ENCODE results near the gene INSM1. TPM values are rescaled to one million over a fixed set of nuclear protein-coding genes. Genes with fewer than 3 reads are reported as not detected.

The INSM1 gene
- polyA plus RNA-seq, 1 donor (not counting 4 experiments of a cell fraction or from before 2014, with no cell fraction given): not detected

- Histone ChIP-seq H3K4me3 (ENCODE audit: control insufficient read depth in 2 of 3, extremely low read depth in 1 of 3, insufficient read depth in 2 of 3, low read depth in 1 of 3, low read length in 3 of 3) (no peak overlapping the region), H3K36me3 (ENCODE audit: control insufficient read depth in 2 of 2, extremely low read depth in 1 of 2, insufficient read depth in 2 of 2, low read length in 2 of 2) (no peaks in the 10 kb centered on the region), H3K9me1 (ENCODE audit: control insufficient read depth, extremely low read depth, insufficient read depth, low read length) (no peaks in the 10 kb centered on the region), H3K9me3 (ENCODE audit: control insufficient read depth, low read depth, low read length) (no peaks in the 10 kb centered on the region), H3K4me1 (ENCODE audit: control insufficient read depth, extremely low read depth, insufficient read depth, low read length) (no peaks in the 10 kb centered on the region), H3K27me3 (ENCODE audit: control insufficient read depth, extremely low read depth, insufficient read depth, low read length) (no peaks in the 10 kb centered on the region), H2AFZ (ENCODE audit: control insufficient read depth, low read length) (no peak overlapping the region), H3K27ac (ENCODE audit: control insufficient read depth, insufficient read depth, low read length) (no peak overlapping the region), H3K4me2 (ENCODE audit: control insufficient read depth, extremely low read depth, insufficient read depth, low read depth, low read length) (no peak overlapping the region), H4K20me1 (ENCODE audit: control insufficient read depth, extremely low read depth, insufficient read depth, low read length) (no peaks in the 10 kb centered on the region), H3K9ac (ENCODE audit: control insufficient read depth, extremely low read depth, insufficient read depth, low read length) (no peak overlapping the region), H3K79me2 (ENCODE audit: control insufficient read depth, insufficient read depth, low read length) (no peaks in the 10 kb centered on the region)
- DNase-seq (ENCODE audit: low read depth, low spot score) (no peak), FAIRE-seq (no peak)
- dilution Hi-C loops (cut with MboI; ENCODE audit: extremely low pct_ligation_motif_present, low sequenced_read_pairs): no loop called here
- TF ChIP-seq EZH2 (IDR thresholded peaks at IDR 0.05; ENCODE audit: low read length): no peak
- no peak for TF ChIP-seq CTCF (optimal IDR thresholded peaks at IDR 0.05 in 1 of 3, IDR thresholded peaks at IDR 0.05 in 1 of 3, conservative IDR thresholded peaks at IDR 0.05 in 1 of 3; ENCODE audit: extremely low read depth in 1 of 3, insufficient read depth in 2 of 3, low read length in 3 of 3)
Measured at GRCh38 chr20:20417876-20418676, 50.2 kb downstream of the INSM1 start.
